GM18909 (cell line): ENCODE results near the gene ROR1.

ENCODE experiments used
- ATAC-seq: cut with Tn5 transposase; IDR thresholded peaks from one replicate; pipeline ENCODE4 v1.9.1; 2021; ENCODE audit warnings: mild to moderate bottlenecking; ENCODE audit not compliant: unreplicated experiment, poor library complexity

The ROR1 gene

GRCh38 chr1:64137412-64137803, 363.6 kb downstream of the ROR1 start:
- no peak for ATAC-seq

GRCh38 chr1:64139877-64140276, 366.1 kb downstream of the ROR1 start:
- no peak for ATAC-seq

DNA sequence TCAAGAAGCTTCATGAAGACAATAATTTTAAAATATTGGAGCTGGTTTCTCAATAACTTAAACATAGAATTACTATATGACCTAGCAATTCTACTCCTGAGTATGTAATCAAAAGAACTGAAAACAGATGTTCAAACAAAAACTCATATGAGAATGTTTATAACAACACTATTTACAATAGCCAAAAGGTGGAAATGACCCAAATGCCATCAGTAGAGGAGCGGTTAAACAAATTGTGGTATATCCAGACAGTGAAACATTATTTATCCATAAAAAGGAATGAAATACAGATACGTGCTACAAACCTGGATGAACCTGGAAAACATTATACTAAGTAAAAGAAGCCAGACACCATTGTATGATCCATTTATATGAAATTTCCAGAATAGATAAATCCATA, 366.8 kb downstream of the ROR1 start:
- no peak for ATAC-seq

- no peak for ATAC-seq
Observed at GRCh38 chr1:64147045-64147724, 373.4 kb downstream of the ROR1 start.

GRCh38 chr1:64147759-64148158, 373.9 kb downstream of the ROR1 start:
- ATAC-seq, result no peak

DNA sequence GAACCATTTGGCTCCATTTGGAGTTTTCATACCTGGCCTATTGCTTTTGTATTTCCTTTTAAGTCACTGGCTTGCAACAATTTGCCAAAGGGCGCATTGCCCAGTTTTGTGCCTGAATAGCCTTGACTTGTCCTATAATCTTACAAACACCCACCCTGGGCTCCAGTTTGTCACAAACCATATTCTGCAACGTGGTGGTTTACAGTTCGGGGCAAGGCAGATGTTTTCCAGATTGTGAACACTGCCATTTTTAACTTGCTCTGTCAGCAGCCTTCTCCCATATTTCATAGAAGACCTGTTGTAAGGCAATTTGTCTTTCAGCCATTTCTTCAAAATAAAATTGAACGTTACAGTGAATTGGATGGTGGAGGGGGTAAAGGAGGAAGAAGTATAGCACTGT, 376.4 kb downstream of the ROR1 start:
- ATAC-seq, result no peak

DNA sequence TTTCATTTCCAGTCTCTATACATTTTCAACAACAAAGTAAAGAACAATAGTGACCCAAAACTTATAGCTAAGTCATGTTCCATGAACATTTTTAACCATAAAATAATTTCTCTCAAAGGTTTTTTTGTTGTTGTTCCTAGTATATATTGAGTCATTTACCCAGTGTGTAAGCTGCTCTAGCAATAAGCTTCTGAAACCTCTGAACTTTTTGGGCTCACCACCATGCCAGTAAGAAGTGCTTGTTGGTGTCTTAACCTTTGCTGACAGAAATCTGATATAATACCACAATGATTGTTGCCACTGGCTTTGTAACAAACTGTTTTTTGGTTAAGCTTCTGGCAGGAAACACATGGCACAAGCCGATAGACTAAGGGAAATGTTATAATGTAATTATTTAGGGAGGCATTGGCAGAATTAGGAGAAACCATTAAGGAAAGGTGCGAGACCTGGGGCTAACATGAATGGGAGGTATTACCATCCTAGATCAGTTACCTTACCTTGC, 377.0 kb downstream of the ROR1 start:
- ATAC-seq, result no peak

DNA sequence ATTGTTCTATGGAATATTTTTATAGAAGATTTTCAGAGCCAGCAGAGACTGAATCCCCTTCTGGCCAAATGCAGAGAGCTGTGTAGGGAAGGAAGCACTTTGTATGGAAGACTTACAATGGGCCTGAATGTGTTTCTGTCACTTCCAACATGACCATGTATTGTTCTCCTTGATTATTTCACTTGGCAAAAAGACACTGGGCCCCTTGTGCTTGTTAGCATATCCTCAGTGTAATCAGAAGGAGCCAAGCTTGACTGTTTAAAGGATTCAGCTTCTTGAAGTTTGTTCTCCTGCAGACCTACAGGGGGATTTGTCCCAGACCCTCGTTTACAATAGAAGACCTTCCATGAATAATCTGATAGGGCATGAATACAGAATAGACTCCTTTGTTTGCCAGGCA, 381.5 kb downstream of the ROR1 start:
- no peak for ATAC-seq

- no peak for ATAC-seq
Observed at GRCh38 chr1:64161357-64161941, 387.6 kb downstream of the ROR1 start.

- ATAC-seq, result no peak
Observed at GRCh38 chr1:64162151-64162550, 388.3 kb downstream of the ROR1 start.

- ATAC-seq, result no peak
Observed at GRCh38 chr1:64162804-64163203, 389.0 kb downstream of the ROR1 start.

- ATAC-seq, result no peak
Observed at GRCh38 chr1:64163431-64163830, 389.6 kb downstream of the ROR1 start.

- no peak for ATAC-seq
Observed at GRCh38 chr1:64163970-64164369, 390.2 kb downstream of the ROR1 start.

DNA sequence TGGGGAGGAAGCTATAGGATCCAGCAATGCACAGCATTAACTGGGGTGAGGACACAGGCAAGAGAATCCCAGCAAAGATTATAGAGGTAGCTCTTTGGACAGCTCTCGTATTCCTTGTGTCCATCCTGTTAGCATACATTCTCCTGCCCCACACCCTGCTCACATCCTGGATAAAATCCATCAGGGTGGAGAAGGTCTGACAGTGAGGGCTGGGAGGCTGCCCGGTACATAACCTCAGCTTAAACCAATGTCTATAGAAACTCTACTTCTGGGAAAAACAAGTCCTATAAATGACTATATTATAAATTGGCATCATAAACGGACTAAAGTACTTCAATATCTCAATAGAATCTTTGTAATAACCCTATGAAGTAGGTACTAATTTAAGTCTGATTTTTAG, 392.8 kb downstream of the ROR1 start:
- no peak for ATAC-seq

GRCh38 chr1:64167176-64167575, 393.4 kb downstream of the ROR1 start:
- ATAC-seq, result no peak

DNA sequence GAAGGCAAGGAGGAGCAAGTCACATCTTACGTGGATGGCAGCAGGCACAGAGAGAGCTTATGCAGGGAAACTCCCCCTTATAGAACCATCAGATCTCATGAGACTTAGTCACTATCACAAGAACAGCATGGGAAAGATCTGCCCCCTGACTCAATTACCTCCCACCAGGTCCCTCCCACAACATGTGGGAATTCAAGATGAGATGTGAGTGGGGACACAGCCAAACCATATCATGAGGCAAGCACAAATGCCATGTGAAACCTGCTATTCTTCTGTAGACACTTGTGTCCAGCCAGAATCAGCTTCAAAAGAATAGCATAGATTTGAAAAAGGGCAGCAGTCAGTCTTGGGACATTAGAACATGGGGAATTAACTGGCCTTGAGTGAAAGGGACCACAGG, 397.4 kb downstream of the ROR1 start:
- no peak for ATAC-seq

- ATAC-seq, result peak; percentile 72
Observed at GRCh38 chr1:64171797-64172281, 398.0 kb downstream of the ROR1 start.

- ATAC-seq, result no peak
Observed at GRCh38 chr1:64172458-64172983, 398.7 kb downstream of the ROR1 start.

GRCh38 chr1:64173336-64173940, 399.6 kb downstream of the ROR1 start:
- no peak for ATAC-seq

DNA sequence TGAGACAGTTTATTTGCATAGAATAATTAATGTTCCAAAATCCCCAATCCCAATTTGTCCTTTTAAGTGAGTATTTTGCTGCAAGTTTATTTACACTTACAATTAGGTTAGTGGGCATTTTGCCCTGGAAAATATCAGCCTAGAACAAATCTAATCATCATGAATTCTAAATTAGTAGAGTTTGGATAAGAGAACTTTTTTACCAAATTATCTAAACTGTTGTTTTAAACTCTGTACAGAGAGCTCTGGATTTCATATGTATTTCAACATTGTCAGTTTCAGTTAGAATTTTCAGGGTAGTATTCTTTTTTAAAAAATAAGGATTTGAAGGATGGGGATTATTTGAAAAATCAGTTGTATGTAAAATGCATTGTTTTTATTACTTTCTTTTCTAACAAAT, 401.8 kb downstream of the ROR1 start:
- no peak for ATAC-seq

- no peak for ATAC-seq
Observed at GRCh38 chr1:64176659-64177058, 402.8 kb downstream of the ROR1 start.
